ENCODE measurements around the gene MAEA. TPM values are rescaled to one million over a fixed set of nuclear protein-coding genes. Genes with fewer than 3 reads are reported as not detected.
A peak's percentile ranks its signal among the peaks of the same experiment; 100 is the strongest.

The MAEA gene
- total and polyA plus RNA-seq, 2 of the 8 experiments (the other 6 are each of a cell fraction or from before 2014, with no cell fraction given), result 75.8 to 133 TPM

DNA sequence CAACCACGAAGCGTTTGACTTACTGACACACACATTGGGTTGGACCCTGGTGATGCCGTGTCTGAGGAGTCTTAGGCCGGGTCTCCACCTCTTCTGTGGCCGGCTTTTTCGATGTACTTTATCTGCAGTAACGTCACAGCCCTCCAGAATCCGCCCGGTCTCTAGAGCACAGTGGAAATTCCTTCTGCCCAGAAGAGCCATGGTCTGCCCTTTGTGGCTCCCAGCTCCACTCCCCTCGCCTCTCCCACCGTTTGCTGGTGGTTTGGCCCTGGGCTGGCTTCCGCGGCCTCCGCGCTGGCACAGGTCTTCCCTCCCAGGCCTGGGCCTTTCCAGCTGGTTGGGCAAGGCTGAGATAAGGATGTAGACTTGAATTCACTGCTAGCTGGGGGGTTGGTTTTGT lies 4.3 kb downstream of the MAEA start:
- 95% methylated on average over 15 of the region's 15 CpGs; no CpG with 5 or more reads in 1 of the 2 experiments for WGBS, 2 experiments (ENCODE audit: extremely low coverage in 1 of 2, insufficient coverage in 1 of 2, insufficient read length in 1 of 2, insufficient replicate concordance in 2 of 2, low coverage in 1 of 2, low lambda C conversion rate in 2 of 2, missing lambda C conversion rate in 1 of 2)
- no peak overlapping the region for H4K5ac ChIP-seq (ENCODE audit: insufficient read length, low read depth, low read length)
- no peak overlapping the region for H3K23ac ChIP-seq (ENCODE audit: insufficient read length)
- peaks cover 0 to 15% (median 2%) of the 10 kb centered on the region in 4 experiments; a peak in 3 of 8 replicates for H3K36me3 ChIP-seq (ENCODE audit: control insufficient read depth in 2 of 4, insufficient read depth in 4 of 4, low read length in 3 of 4)
- H2AK5ac ChIP-seq (ENCODE audit: low read depth, low read length), result no peak overlapping the region
- H3K23me2 ChIP-seq (ENCODE audit: low read depth, low read length), result peaks cover 8% of the 10 kb centered on the region; the same call in 1 of the 2 replicates
- H2BK15ac ChIP-seq (ENCODE audit: low read length), result no peak overlapping the region
- FAIRE-seq (no peak), DNase-seq (ENCODE audit: low read depth in 1 of 2, low spot score in 2 of 2) (no peak)
- peaks cover 6 to 30% (median 18%) of the 10 kb centered on the region in 4 experiments for H3K4me1 ChIP-seq (replicated peaks in 1 of 4; ENCODE audit: control insufficient read depth in 3 of 4, insufficient read depth in 4 of 4, low read length in 3 of 4)
- H4K20me1 ChIP-seq (replicated peaks in 1 of 2; ENCODE audit: control insufficient read depth in 1 of 2, insufficient read depth in 2 of 2, low read length in 2 of 2), result peaks cover 37% of the 10 kb centered on the region in 2 experiments
- peaks cover 41 to 88% of the 10 kb centered on the region in 2 experiments for H3K79me2 ChIP-seq (ENCODE audit: control insufficient read depth in 1 of 2, insufficient read depth in 2 of 2, low read length in 2 of 2)
- no peaks in the 10 kb centered on the region for H3K27me3 ChIP-seq (replicated peaks in 1 of 4; ENCODE audit: control insufficient read depth in 3 of 4, extremely low read depth in 1 of 4, insufficient read depth in 3 of 4, low read length in 3 of 4)
- H2AFZ ChIP-seq (ENCODE audit: low read length), result no peak overlapping the region
- POLR2A ChIA-PET (ENCODE audit: partially characterized antibody), result interaction anchor here (1.4 to 1.6 kb wide), 3 partner anchors 10 to 52 kb away, joined by 4 to 5 read pairs (median 4); partner anchors contain the start of gene UVSSA
- no peak overlapping the region for H2BK20ac ChIP-seq (ENCODE audit: low read length)
- peak overlapping the region; percentile 28; the same call in 1 of the 2 replicates for H4K8ac ChIP-seq (ENCODE audit: extremely low read depth, insufficient read depth, low read length)
- H3K4ac ChIP-seq (replicated peaks; ENCODE audit: insufficient read length, low read depth, low read length), result no peak overlapping the region
- no peak overlapping the region for H3K56ac ChIP-seq (replicated peaks; ENCODE audit: insufficient read length, low read depth, low read length)
- no peak overlapping the region for H4K91ac ChIP-seq (replicated peaks; ENCODE audit: insufficient read length, low read length)
- H3K18ac ChIP-seq (ENCODE audit: extremely low read depth, low read length), result no peak overlapping the region
- H3K79me1 ChIP-seq (ENCODE audit: low read depth, low read length), result peaks cover 32% of the 10 kb centered on the region
- 0 out of 4 replicates have a peak overlapping the region, but pooled peaks of 1 of the 2 experiments have one; percentile 20 for H3K4me2 ChIP-seq (ENCODE audit: insufficient read depth in 1 of 2, low read depth in 2 of 2, low read length in 2 of 2)
- no peak overlapping the region for H2BK120ac ChIP-seq (replicated peaks; ENCODE audit: low read depth, low read length)
- H2BK5ac ChIP-seq (ENCODE audit: low read depth, low read length), result peak overlapping the region; percentile 71; the same call in 1 of the 2 replicates
- no peak overlapping the region for H2BK12ac ChIP-seq (ENCODE audit: low read depth, low read length)
- no peaks in the 10 kb centered on the region for H3K9me3 ChIP-seq (ENCODE audit: insufficient read depth in 2 of 2, low read depth in 1 of 2, low read length in 1 of 2)
- no peak overlapping the region; a peak in 1 of 7 replicates for H3K9ac ChIP-seq (replicated peaks in 1 of 4; ENCODE audit: extremely low read depth in 1 of 4, low read depth in 3 of 4, low read length in 3 of 4)
- CTCF ChIA-PET (ENCODE audit: partially characterized antibody), result interaction anchor here (0.5 to 1.0 kb wide), 4 partner anchors 57 to 1064 kb away, joined by 3 read pairs; no protein-coding TSS in a partner anchor
- H3K4me3 ChIP-seq (ENCODE audit: extremely low read depth in 1 of 4, insufficient read depth in 2 of 4, low read depth in 3 of 4, low read length in 4 of 4), result no peak overlapping the region
- H3K14ac ChIP-seq (ENCODE audit: insufficient read length), result no peak overlapping the region
- H3K27ac ChIP-seq (ENCODE audit: low read depth, low read length), result no peak overlapping the region
- TF ChIP-seq NANOG (IDR thresholded peaks at IDR 0.05; ENCODE audit: insufficient read depth, low read depth, low read length, poor library complexity, severe bottlenecking) (no peak), MAFK (IDR thresholded peaks at IDR 0.05; ENCODE audit: low read depth, low read length) (no peak), EZH2 (IDR thresholded peaks at IDR 0.05; ENCODE audit: low read depth, low read length, severe bottlenecking) (no peak), EGR1 (IDR thresholded peaks at IDR 0.05; ENCODE audit: borderline replicate concordance, low read depth, low read length) (no peak), BCL11A (IDR thresholded peaks at IDR 0.05; ENCODE audit: low read depth in 2 of 2, low read length in 2 of 2) (no peak), TAF7 (optimal IDR thresholded peaks at IDR 0.05; ENCODE audit: borderline replicate concordance, low read depth, low read length) (no peak), KDM4A (IDR thresholded peaks at IDR 0.05; ENCODE audit: low read depth, low read length, severe bottlenecking) (no peak), TBP (IDR thresholded peaks at IDR 0.05; ENCODE audit: low read depth, low read length) (no peak), KDM1A (IDR thresholded peaks at IDR 0.05; ENCODE audit: borderline replicate concordance, low read length) (no peak)
- TF ChIP-seq, protein P1, sequence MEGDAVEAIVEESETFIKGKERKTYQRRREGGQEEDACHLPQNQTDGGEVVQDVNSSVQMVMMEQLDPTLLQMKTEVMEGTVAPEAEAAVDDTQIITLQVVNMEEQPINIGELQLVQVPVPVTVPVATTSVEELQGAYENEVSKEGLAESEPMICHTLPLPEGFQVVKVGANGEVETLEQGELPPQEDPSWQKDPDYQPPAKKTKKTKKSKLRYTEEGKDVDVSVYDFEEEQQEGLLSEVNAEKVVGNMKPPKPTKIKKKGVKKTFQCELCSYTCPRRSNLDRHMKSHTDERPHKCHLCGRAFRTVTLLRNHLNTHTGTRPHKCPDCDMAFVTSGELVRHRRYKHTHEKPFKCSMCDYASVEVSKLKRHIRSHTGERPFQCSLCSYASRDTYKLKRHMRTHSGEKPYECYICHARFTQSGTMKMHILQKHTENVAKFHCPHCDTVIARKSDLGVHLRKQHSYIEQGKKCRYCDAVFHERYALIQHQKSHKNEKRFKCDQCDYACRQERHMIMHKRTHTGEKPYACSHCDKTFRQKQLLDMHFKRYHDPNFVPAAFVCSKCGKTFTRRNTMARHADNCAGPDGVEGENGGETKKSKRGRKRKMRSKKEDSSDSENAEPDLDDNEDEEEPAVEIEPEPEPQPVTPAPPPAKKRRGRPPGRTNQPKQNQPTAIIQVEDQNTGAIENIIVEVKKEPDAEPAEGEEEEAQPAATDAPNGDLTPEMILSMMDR (IDR thresholded peaks at IDR 0.05; ENCODE audit: control extremely low read depth in 1 of 3, insufficient read depth in 1 of 3, low read depth in 1 of 3, low read length in 3 of 3), result no peak

Measured in H1 (cell line).